GM19397 (cell line): Measurements from ENCODE around the gene CAPZA3.
"Not testable (repeated sequence)": the region's sequence is repeated elsewhere in the genome, so short reads cannot be mapped to it uniquely, and the experiment has no call there.

Experiments used
- ATAC-seq: cut with Tn5 transposase; IDR thresholded peaks from one replicate; pipeline ENCODE4 v1.9.1; 2021; ENCODE audit warnings: mild to moderate bottlenecking, moderate library complexity; ENCODE audit not compliant: unreplicated experiment

Gene CAPZA3, protein sequence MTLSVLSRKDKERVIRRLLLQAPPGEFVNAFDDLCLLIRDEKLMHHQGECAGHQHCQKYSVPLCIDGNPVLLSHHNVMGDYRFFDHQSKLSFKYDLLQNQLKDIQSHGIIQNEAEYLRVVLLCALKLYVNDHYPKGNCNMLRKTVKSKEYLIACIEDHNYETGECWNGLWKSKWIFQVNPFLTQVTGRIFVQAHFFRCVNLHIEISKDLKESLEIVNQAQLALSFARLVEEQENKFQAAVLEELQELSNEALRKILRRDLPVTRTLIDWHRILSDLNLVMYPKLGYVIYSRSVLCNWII

DNA sequence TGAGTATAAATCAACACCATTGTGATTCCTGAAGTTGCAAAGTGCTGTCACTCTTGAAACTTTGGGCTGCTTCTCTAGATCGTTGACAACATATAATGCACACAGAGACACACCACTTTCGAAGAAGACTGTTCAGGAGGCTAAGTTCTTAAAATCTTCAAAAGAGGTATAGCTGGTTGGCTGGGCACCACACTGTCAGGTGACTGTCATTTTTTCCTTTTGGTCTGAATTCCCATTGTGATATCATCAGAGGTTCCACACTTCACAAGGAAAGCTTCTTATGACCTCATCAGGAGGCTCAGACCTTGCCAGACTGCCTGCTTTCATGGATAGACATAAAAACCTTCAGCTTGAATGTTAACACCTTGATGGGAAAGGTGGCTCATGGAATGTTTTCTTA lies at the start of gene CAPZA3, which contains the start of gene PLCZ1:
CAPZA3 (plus strand) TSS at position 301 of the 400 bp plus-strand sequence. CDS start 150 bp downstream, outside the sequence.
PLCZ1 (minus strand) TSS at position 194 of the 400 bp plus-strand sequence. CDS start 641 bp downstream, outside the sequence.
- ATAC-seq = no peak

DNA sequence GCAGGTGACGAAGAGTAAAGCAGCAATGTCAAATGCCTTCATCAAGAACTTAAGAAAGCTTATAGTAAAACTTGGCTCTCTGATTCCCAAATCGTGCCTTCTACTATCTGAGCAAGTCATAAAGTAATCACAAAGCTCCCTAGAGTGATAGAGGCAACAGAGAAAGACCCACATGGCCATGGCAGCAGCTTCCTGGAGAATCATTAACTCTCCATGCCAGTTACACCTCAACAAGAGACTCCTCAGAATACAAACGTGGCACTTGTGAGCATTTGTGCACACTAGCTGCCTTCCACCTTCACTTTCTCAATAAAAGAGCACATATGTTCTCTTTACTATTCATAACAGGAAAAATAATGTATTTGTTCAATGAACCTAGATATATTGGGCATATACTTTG lies 48.1 kb upstream of the CAPZA3 start:
- no peak for ATAC-seq

DNA sequence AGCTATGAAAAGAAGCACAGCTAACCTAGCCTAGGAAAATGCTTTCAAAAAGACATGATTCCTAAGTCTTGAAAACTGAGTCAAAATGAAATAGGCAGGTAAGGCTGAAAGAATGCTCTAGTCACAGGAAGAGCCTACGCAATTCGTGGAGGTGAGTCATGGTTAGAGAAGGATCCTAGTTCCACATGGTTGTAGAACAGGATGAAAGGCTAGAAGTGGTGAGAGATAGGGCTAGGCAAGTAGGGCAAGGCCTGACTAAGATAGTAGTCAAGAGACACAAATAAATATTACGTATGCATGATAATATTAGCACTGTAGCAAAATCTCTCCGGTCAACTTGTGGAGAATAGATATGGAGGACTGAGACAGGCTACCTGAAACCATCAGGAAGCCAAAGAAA lies 47.3 kb upstream of the CAPZA3 start:
- no peak for ATAC-seq

DNA sequence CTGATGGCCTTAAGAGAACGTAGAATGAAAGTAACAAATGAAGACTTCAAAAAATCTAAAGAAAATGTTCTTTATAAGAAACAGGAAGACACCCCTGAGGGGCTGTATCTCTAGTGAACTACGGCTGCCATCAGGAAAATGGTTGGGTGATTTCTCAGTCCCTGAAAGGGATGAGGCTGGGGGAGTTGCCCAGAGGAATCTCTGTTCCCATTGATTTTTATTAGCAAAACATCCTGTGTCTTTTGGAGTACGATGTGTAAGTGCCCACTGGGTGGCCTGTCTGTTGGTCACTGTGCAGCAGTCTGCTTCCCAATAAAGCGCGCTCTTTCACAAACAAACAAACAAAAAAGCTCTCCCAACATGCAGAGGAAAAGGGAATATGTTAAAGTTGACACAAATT lies 43.9 kb upstream of the CAPZA3 start:
- ATAC-seq = not testable (repeated sequence)

DNA sequence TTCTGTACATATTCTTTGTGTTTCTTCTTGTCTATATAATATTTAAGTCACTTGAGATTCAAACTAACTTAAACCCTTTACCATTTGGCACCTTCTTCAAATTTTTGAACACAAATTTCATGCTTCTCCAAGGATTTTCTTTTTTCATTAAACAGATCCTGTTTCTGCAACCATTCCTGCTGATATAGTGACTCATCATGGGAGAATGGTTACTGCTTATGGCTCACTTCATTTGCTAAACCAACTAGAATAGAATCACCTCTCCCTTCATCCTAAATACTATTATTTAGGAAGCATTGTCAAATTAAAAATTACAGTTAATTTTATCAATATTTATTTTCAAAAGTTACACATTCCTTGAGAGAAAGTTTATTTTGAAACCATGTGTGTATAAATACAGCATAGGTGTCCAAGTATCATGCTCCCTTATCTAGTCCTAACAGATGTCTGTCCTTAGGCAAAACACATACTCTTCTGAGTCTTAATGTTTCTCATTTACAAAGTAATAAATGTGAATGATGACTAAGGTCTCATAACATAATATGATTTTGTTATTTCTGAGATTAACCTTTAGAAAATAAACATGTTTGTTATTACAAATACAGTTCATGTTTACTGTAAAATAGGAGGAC lies 40.8 kb upstream of the CAPZA3 start:
- ATAC-seq = no peak

DNA sequence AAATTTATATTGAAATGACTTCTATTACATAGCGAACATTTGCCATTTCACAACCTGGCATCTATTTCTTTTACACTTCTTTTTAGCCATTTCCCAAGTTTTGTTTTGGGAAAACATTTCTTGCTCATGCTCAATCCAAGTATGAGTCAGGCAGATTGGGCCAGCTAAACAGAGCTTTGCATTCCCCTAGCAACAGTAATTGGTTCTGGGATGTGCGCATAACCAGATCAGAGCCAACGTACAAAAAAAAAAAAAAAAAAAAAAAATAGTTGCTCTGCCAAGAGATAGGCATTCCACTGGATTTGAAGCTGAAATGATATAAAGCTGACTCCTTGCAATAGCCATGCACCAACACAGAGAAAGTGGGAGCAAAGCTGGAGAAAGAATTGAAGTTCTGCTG lies 37.6 kb upstream of the CAPZA3 start:
- ATAC-seq = no peak

DNA sequence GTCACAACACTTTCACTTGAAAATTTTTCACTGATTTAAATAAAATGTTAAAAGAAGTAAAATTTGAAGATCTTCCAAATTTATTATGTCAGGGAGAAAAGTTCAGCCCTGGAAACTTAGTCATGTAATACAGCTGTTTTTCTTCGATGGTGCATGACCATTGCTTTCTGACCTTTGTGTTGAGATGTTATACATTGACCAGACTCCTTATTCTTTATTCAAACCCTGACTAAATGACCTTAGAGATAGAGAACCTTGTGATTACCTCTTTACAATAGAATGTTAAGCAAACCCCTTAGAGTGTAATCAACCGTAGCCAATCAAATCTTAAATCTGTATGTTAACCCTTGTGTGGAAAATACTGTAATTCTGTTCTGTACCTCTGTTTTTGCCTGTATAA lies 34.6 kb upstream of the CAPZA3 start:
- no peak for ATAC-seq

DNA sequence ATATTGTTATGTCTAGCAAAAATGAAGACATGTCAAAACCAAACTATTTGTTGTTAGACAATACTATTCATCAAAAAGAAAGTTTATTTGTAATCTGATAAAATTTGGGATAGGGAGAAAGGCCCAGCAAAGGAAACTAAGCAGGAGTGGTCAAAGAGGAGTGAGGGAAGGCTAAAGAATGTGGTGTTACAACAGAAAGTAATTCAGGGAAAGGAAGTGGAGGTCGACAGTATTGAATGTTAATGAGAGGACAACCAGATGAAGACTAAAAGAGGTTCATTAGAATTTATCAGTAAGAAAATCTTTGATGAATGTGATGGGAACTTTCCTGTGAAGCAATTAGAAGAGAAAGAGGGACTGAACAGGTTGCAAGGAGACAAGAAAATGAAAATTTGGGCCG lies 34.0 kb upstream of the CAPZA3 start:
- ATAC-seq = no peak

DNA sequence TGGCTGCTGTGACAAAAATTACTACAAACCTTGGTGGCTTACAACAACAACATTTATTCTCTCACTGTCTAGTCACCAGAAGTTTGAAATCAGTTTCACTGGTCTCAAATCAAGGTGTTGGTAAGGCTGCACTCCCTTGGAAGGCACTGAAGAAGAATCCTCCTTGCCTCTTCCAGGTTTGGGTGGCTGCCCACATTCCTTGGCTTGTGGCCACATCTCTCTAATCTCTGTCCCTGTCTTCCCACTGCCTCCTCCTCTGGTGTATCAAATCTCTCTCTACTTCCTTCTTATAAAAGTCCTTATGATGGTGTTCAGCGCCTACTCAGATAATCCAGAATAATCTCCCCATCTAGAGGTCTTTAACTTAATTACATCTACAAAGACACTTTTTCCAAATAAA lies 31.1 kb upstream of the CAPZA3 start:
- no peak for ATAC-seq

DNA sequence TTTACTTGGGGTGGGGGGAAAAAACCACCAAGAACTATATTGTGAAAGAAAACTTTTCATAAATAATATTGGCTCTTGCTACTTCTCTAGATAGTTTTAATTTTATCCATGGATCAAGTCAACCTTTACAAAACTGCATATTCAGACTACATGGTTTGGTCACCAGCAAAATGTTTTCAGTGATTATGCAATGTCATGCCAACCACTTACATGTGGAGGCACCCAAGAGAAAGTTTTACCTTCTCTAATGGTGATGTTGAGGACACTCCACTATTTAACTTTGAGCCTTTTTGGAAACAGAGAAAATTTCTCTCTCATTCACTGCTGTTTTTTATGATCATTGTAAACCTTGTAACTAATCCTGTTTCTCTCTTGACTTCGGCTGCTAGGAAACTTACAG lies 21.7 kb upstream of the CAPZA3 start:
- ATAC-seq = no peak

DNA sequence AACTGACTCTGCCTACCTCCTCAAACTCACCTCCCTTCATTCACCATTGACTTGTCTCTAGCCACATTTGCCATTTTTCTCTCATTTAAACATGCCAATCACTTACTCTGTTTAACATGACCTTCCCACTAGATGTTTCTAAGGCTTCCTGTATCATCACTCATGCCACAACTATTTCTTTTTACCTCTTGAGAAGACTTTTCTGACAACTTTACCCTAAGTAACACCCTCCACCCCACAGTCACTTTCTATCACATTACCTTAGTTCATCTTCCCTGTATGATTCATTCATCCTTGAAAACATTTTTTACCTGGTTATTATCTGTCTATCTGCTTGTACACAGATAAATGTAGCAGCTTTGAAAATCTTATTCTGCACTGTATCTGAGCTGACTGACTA lies 19.5 kb upstream of the CAPZA3 start:
- no peak for ATAC-seq

DNA sequence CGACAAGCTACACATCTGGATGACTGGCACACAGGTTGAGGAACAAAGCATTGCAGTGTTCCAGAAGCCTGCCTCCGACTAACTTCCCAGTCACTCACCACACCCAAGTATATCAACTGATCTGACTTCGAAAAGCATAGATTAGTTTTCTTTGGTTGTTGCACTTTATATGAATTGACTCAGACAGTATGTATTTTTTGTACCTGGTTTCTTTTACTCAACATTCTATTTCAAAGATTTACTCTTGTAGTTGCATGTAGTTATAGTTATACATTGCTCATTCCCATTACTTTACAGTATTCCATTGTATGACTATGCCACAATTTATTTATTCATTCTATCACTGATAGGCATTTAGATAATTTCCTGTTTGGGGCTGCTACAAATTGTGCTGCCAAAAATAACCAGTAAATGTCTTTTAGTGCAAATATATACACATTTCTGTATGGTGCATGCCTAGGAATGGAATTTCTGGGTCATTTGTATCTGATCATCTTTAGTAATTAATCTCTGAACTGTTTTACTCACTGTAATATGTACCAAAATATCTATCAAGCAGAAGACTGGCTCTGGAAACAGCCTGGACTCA lies 17.9 kb upstream of the CAPZA3 start:
- no peak for ATAC-seq

DNA sequence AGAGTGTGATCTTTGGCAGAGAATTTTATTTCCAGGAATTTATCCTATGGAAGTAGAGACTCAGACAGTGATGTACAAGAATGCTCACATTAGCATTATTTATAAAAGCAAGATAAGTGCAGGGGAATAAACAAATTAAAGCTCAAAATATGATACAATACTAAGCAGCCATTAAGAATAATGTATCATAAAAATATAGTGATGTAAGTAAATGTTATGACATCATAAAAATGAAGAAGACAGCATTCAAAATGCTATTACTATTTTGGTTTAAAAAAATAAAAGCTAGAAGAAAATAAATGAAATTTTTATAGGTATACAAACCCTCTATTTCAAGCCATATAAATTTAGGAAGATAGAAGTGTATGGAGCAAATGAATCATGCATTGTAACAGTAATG lies 17.2 kb upstream of the CAPZA3 start:
- no peak for ATAC-seq

DNA sequence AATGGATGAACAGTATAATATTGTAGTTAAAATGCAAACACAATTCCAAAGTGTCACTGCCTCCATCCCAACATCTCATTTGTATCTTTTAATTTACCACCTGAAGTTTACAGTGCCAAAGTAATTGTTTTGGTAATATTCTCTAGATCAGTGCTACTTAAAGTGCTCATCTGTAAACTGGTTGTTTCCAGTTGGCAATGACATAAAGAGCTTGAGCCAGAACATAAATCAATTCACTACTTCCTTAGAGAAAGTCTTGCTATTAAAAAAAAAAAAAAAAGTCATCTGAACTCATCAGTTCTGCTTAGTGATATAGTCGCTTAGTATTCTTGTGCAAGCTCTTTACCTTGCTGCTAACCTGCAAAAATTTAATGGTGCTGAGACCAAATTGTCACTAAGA lies 16.5 kb upstream of the CAPZA3 start:
- no peak for ATAC-seq

DNA sequence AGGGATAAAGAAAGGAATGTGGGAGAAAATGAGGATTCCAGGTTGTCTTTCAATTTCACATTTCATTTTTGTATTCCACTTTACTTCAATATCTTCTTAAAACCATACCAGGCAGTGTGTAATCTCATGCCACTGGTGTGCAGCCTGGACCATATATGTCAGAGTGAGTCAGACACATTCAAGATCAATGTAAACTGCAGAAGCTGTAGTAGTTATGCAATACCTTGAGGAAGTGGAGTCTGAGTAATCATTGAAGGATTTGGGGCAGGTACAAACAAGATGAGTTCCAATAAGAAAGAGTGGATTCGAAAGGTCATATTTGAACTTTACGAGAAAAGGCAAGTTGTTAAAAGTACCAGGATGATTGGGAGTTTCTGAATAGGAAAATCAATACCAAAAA lies 14.2 kb upstream of the CAPZA3 start:
- ATAC-seq = no peak

DNA sequence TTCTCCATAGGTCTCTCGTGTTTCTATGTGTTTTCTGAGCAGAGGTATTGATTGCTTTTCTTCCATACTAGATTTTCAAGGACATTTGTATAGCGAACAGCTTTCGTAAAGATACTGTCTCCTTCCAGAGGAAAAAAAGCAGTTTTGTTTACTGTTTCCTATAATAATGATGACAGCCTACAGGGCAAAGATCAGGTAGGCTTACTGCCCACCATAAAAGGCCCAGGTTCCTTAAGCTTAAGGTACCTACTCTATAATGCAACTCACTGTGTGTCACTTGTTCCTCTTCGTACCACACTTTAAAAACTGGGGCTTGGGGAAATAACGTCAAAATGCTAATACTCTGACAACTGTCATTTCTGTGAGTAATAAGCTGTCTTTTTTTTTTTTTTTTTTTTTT lies 6.8 kb upstream of the CAPZA3 start:
- ATAC-seq = no peak

DNA sequence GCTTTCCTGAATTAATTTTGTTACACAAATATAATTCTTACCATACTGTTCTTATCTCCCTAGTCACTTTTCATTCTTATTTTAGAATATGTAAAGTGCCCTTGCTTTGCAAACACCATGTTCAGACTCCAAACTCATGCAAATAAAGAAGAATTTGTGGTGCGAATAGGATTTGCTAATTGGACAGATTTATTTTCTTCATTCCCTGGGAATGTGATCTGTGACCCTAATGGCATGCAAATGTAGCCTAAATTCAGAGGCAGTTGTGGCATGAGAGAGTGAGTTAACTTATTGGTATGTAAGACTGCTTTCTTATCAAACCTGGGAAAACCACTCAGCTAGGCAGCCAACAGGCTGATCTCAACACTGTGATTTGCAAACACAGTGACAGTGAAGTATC lies 10.0 kb downstream of the CAPZA3 start:
- no peak for ATAC-seq

DNA sequence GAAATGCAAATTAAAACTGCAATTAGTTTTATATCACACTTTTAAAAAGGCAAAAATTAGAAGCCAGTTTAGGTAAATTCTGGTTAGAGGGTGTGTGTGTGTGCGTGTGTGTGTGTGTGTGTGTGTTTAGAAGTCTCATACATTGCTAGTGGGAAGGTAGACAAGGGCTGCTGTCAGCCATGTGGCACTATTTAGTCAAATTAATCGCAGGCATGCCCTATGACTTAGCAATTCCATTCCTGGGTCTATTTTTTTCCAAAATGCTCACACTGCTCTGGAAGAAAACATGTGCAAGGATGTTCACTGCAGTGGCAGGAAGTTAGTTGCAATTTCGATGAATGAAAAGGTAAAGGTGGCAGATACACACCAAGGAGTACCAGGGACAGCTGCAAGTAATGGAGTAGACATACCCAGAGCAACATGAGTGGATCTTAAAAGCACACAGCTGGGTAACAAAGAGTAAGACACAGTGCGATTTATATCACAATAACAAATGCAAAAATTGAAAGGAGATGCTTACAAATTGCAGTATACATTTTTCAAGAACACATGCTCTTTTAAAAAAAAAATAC lies 11.6 kb downstream of the CAPZA3 start:
- no peak for ATAC-seq

DNA sequence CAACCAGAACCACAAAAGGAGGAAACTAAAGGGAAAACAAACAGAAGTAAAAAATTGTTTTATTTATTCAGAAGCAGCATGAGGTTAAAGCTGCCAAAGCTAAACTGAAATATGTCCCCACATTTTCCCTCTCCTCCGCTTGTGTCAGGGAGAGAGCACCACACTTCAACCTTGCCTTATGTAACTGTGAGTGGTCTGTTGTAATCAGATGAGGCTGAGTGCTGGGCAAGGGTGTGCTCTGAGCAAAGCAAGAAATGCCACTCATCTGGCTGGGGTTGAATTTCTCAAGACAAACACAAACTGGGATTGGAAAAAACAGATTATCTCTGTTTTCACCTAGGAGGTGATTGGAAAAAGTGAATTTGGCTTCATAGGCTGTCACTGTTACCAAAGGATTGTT lies 12.2 kb downstream of the CAPZA3 start:
- no peak for ATAC-seq

DNA sequence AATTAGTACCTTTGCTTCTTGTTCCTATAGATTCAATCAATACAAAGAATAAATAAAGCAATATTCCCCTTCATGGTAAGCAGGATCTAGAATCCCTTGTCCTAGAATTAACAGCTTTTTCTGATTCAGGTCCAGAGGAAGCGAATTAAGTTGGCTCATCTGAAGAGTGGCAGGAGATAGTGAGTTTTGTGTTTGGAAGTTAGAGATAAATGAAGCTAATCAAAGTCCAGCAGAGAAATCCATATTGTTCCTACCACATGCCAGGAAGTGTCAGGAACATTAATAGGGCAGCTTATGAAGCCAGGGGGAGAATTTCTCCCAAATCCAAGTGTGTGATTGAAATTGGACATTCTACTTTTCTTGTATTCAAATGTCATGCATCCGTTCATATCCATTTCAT lies 13.9 kb downstream of the CAPZA3 start:
- no peak for ATAC-seq

DNA sequence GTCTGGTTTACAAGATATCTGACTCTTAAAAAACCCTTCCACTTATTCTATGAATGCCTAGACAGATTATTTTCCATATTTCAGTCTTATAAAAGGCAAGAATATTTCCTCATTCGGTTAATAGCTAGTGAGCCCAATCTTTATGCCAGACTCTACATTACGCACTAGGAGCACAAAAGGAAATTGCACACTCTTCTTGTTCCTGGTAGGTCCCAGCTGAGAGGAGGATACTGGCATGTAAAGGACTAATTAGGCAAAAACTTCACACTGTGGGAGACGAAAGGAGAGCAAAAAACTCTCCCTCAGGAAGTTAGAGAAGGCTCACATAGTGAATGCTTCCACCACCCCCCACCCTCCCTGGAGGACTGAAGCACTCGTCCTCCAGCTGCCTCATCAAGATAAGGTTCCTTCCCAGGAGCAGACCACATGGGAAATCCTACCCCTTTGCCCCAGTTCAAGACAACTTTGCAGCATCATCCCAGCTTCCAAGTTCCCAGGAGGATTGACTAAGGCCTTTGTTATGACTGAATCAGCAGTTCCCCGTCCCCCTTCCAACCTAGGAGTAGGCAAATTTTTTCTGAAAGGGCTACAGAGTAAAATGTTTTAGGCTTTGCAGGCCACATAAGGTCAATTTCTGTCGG lies 14.5 kb downstream of the CAPZA3 start:
- ATAC-seq = no peak

DNA sequence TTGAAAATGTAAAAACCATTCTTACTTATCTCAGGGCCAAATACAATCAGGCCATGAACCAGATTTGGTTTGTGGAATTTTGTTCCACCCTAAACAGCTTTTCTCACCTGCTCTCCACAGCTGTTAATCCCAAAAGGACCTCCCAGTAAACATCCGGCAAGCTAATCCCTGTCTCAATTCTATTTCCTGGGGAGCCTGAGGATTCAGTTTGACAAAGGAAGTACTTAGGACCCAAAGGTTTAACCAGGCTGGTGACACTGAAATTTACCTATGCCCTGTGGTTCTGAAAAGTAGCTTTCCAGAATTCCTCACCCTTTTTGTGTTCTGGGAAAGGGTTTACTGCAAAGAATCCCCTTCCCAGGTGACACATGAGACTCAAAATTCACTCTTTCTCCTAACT lies 15.0 kb downstream of the CAPZA3 start:
- no peak for ATAC-seq
